H1 (cell line): ENCODE measurements around the gene GABRB2. TPM values are rescaled to one million over a fixed set of nuclear protein-coding genes. Genes with fewer than 3 reads are reported as not detected.

Experiments
- CTCF ChIA-PET: fragments of 300-600 bp; sonication (Branson Sonifier 250); formaldehyde crosslinking; loops from one replicate; lab custom pipeline; 2021; ENCODE audit not compliant: partially characterized antibody; lab: Charles Lee
- POLR2A ChIA-PET: fragments of 300-600 bp; sonication (Branson Sonifier 250); formaldehyde crosslinking; loops from one replicate; lab custom pipeline; 2021; ENCODE audit warnings: inconsistent platforms; ENCODE audit not compliant: partially characterized antibody; lab: Charles Lee
- DNase-seq, 2 experiments: peaks; one replicate each; pipeline versions ENCODE4 v3.0.0 to v3.0.0-alpha.2; 2010 to 2022; ENCODE audit warnings: low spot score in 2 of 2, low read depth in 1 of 2, mixed read lengths in 1 of 2
- FAIRE-seq: peaks from 2 replicates; lab custom pipeline; 2011; peaks lifted over from hg19 to GRCh38; lab: Jason Lieb, UNC
- H2AFZ ChIP-seq: 2 replicates; pipeline ENCODE4 v1.8.1; 2012; ENCODE audit warnings: low read length, inconsistent platforms
- H2AK5ac ChIP-seq: 2 replicates; pipeline ENCODE4 v1.6.1; 2013; ENCODE audit warnings: low read depth, low read length
- H2BK120ac ChIP-seq: replicated peaks from 2 replicates; pipeline ENCODE3; 2013; ENCODE audit warnings: low read depth, low read length, inconsistent platforms
- H2BK12ac ChIP-seq: 2 replicates; pipeline ENCODE4 v1.6.1; 2013; ENCODE audit warnings: low read depth, low read length
- H2BK15ac ChIP-seq: 2 replicates; pipeline ENCODE4 v1.6.1; 2013; ENCODE audit warnings: low read length
- H2BK20ac ChIP-seq: 2 replicates; pipeline ENCODE4 v1.6.1; 2013; ENCODE audit warnings: low read length
- H2BK5ac ChIP-seq: 2 replicates; pipeline ENCODE4 v1.6.1; 2013; ENCODE audit warnings: low read depth, low read length
- H3K14ac ChIP-seq: 2 replicates; pipeline ENCODE4 v1.6.1; 2013; ENCODE audit warnings: inconsistent platforms; ENCODE audit not compliant: insufficient read length
- H3K18ac ChIP-seq: 2 replicates; pipeline ENCODE4 v1.6.1; 2013; ENCODE audit warnings: low read length; ENCODE audit errors: extremely low read depth
- H3K23ac ChIP-seq: 2 replicates; pipeline ENCODE4 v1.6.1; 2013; ENCODE audit warnings: inconsistent platforms; ENCODE audit not compliant: insufficient read length
- H3K23me2 ChIP-seq: 2 replicates; pipeline ENCODE4 v1.6.1; 2013; ENCODE audit warnings: low read depth, low read length
- H3K27ac ChIP-seq: 2 replicates; pipeline ENCODE4 v1.6.1; 2011; ENCODE audit warnings: low read depth, low read length, inconsistent platforms
- H3K27me3 ChIP-seq, 4 experiments: replicated peaks in 1 of 4; 1 replicate in 1 of 4; 2 replicates in 3 of 4; pipeline versions ENCODE4 v1.6.1 to v1.8.1; 2011 to 2013; ENCODE audit warnings: low read length in 3 of 4, mild to moderate bottlenecking in 3 of 4, inconsistent platforms in 2 of 4, mixed read lengths in 2 of 4, moderate library complexity in 1 of 4; ENCODE audit not compliant: control insufficient read depth in 3 of 4, insufficient read depth in 3 of 4; ENCODE audit errors: extremely low read depth in 1 of 4
- H3K36me3 ChIP-seq, 4 experiments: 2 replicates each; pipeline versions ENCODE4 v1.6.1 to v1.8.1; 2011 to 2013; ENCODE audit warnings: mild to moderate bottlenecking in 4 of 4, low read length in 3 of 4, moderate library complexity in 2 of 4, control low read depth in 1 of 4, inconsistent platforms in 1 of 4; ENCODE audit not compliant: insufficient read depth in 4 of 4, control insufficient read depth in 2 of 4
- H3K4ac ChIP-seq: replicated peaks from 2 replicates; pipeline ENCODE3; 2013; ENCODE audit warnings: low read length, low read depth, mixed read lengths, inconsistent platforms; ENCODE audit not compliant: insufficient read length
- H3K4me1 ChIP-seq, 4 experiments: replicated peaks in 1 of 4; 1 replicate in 1 of 4; 2 replicates in 3 of 4; pipeline versions ENCODE4 v1.6.1 to v1.8.1; 2011 to 2013; ENCODE audit warnings: low read length in 3 of 4, inconsistent platforms in 2 of 4, mixed read lengths in 1 of 4; ENCODE audit not compliant: insufficient read depth in 4 of 4, control insufficient read depth in 3 of 4
- H3K4me2 ChIP-seq, 2 experiments: 2 replicates each; pipeline versions ENCODE4 v1.6.1 to v1.8.1; 2011 to 2013; ENCODE audit warnings: low read depth in 2 of 2, low read length in 2 of 2, control low read depth in 1 of 2, inconsistent platforms in 1 of 2, mild to moderate bottlenecking in 1 of 2; ENCODE audit not compliant: insufficient read depth in 1 of 2
- H3K4me3 ChIP-seq, 4 experiments: fragments of 200-600, 300-600 bp in 1 of 4; sonication (generic), shearing (Covaris generic), sonication (Bioruptor Twin) in 1 of 4; 2 replicates each; pipeline versions ENCODE4 v1.5.1 to v1.8.1; 2011 to 2016; ENCODE audit warnings: low read length in 4 of 4, low read depth in 3 of 4, control low read depth in 2 of 4, inconsistent platforms in 2 of 4, mild to moderate bottlenecking in 2 of 4, mixed read lengths in 1 of 4, moderate library complexity in 1 of 4; ENCODE audit not compliant: insufficient read depth in 2 of 4; ENCODE audit errors: extremely low read depth in 1 of 4
- H3K56ac ChIP-seq: replicated peaks from 2 replicates; pipeline ENCODE3; 2013; ENCODE audit warnings: low read depth, mild to moderate bottlenecking, mixed read lengths, low read length, inconsistent platforms; ENCODE audit not compliant: insufficient read length
- H3K79me1 ChIP-seq: 2 replicates; pipeline ENCODE4 v1.6.1; 2013; ENCODE audit warnings: low read depth, low read length, control low read depth
- H3K79me2 ChIP-seq, 2 experiments: 2 replicates each; pipeline versions ENCODE4 v1.6.1 to v1.8.1; 2012 to 2013; ENCODE audit warnings: low read length in 2 of 2, mild to moderate bottlenecking in 2 of 2, inconsistent platforms in 1 of 2; ENCODE audit not compliant: insufficient read depth in 2 of 2, control insufficient read depth in 1 of 2
- H3K9ac ChIP-seq, 4 experiments: replicated peaks in 1 of 4; 1 replicate in 1 of 4; 2 replicates in 3 of 4; pipeline versions ENCODE4 v1.6.1 to v1.8.1; 2011 to 2013; ENCODE audit warnings: low read depth in 3 of 4, low read length in 3 of 4, control low read depth in 2 of 4, mild to moderate bottlenecking in 2 of 4, moderate library complexity in 2 of 4, inconsistent platforms in 1 of 4; ENCODE audit errors: extremely low read depth in 1 of 4
- H3K9me3 ChIP-seq, 2 experiments: 2 replicates each; pipeline versions ENCODE4 v1.6.1 to v1.8.1; 2012 to 2013; ENCODE audit warnings: mild to moderate bottlenecking in 2 of 2, moderate library complexity in 2 of 2, control low read depth in 1 of 2, inconsistent platforms in 1 of 2, low read depth in 1 of 2, low read length in 1 of 2, mixed read lengths in 1 of 2; ENCODE audit not compliant: insufficient read depth in 2 of 2
- H4K20me1 ChIP-seq, 2 experiments: replicated peaks in 1 of 2; 2 replicates each; pipeline versions ENCODE3 to v1.8.1; 2011 to 2013; ENCODE audit warnings: inconsistent platforms in 2 of 2, low read length in 2 of 2, mild to moderate bottlenecking in 1 of 2; ENCODE audit not compliant: insufficient read depth in 2 of 2, control insufficient read depth in 1 of 2
- H4K5ac ChIP-seq: 2 replicates; pipeline ENCODE4 v1.6.1; 2013; ENCODE audit warnings: low read length, low read depth, mixed read lengths, inconsistent platforms; ENCODE audit not compliant: insufficient read length
- H4K8ac ChIP-seq: 2 replicates; pipeline ENCODE4 v1.8.0; 2013; ENCODE audit warnings: mild to moderate bottlenecking, moderate library complexity, low read length, inconsistent platforms; ENCODE audit not compliant: insufficient read depth; ENCODE audit errors: extremely low read depth
- H4K91ac ChIP-seq: replicated peaks from 2 replicates; pipeline ENCODE3; 2013; ENCODE audit warnings: low read length, mixed read lengths, inconsistent platforms; ENCODE audit not compliant: insufficient read length
- BRCA1 ChIP-seq: IDR thresholded peaks from 2 replicates; pipeline ENCODE4 v1.6.1; 2012; ENCODE audit warnings: low read depth, low read length, improper control_type of control experiment
- E2F6 ChIP-seq: IDR thresholded peaks from 2 replicates; pipeline ENCODE4 v1.6.1; 2012; ENCODE audit warnings: inconsistent platforms
- EP300 ChIP-seq, 2 experiments: IDR thresholded peaks; 1 replicate in 1 of 2; 2 replicates in 1 of 2; pipeline ENCODE4 v1.6.1; 2011 to 2012; ENCODE audit warnings: low read depth in 2 of 2, low read length in 2 of 2, mild to moderate bottlenecking in 2 of 2, borderline replicate concordance in 1 of 2, inconsistent platforms in 1 of 2, moderate library complexity in 1 of 2
- HDAC6 ChIP-seq: IDR thresholded peaks from one replicate; pipeline ENCODE4 v1.7.1; 2012; ENCODE audit warnings: low read depth, mild to moderate bottlenecking, inconsistent platforms, low read length, moderate library complexity
- JUN ChIP-seq: IDR thresholded peaks from 2 replicates; pipeline ENCODE4 v1.6.1; 2011; ENCODE audit warnings: low read depth, mild to moderate bottlenecking, improper control_type of control experiment, low read length
- SIRT6 ChIP-seq: IDR thresholded peaks from one replicate; pipeline ENCODE4 v1.7.1; 2012; ENCODE audit warnings: low read length, inconsistent platforms
- TAF1 ChIP-seq: IDR thresholded peaks from 2 replicates; pipeline ENCODE4 v1.6.1; 2011; ENCODE audit warnings: mild to moderate bottlenecking, low read depth, low read length
- ZNF274 ChIP-seq: IDR thresholded peaks from 2 replicates; pipeline ENCODE4 v1.7.0; 2012; ENCODE audit warnings: low read length, borderline replicate concordance; ENCODE audit errors: extremely low read depth
- WGBS, 2 experiments: shearing (Covaris generic) in 1 of 2; methylation state at CpG; one replicate each; pipeline versions ENCODE4 v1.1.6 to v1.1.7; 2013 to 2015; ENCODE audit warnings: low lambda C conversion rate in 2 of 2, mixed read lengths in 2 of 2, inconsistent platforms in 1 of 2, low coverage in 1 of 2, missing lambda C conversion rate in 1 of 2; ENCODE audit not compliant: insufficient replicate concordance in 2 of 2, insufficient coverage in 1 of 2, insufficient read length in 1 of 2; ENCODE audit errors: extremely low coverage in 1 of 2, missing lambda C conversion rate in 1 of 2; 5-methylcytosine and 5-hydroxymethylcytosine counted together
- polyA plus RNA-seq, 7 experiments: library from polyadenylated mRNA; depleted of rRNA in 3 of 7; stranded (reverse) in 5 of 7; unstranded in 2 of 7; fragments of >200 nt in 5 of 7; fragments of 200-250 nt in 2 of 7; gene quantifications; 1 replicate in 5 of 7; 2 replicates in 1 of 7; 4 replicates in 1 of 7; pipeline versions ENCODE4 v1.2.1 to v1.2.3, GENCODE V29; 2011 to 2013; ENCODE audit warnings: missing spikeins in 2 of 7, mixed read lengths in 2 of 7
- total RNA-seq: library from RNA; stranded (reverse); fragmentation: NEBNext Ultra II Directional; extraction: Animal tissue kit (Norgen Biotek cat#: 25700); gene quantifications from 2 replicates; pipeline ENCODE4 v1.2.1, GENCODE V29; 2021
- TF ChIP-seq, protein P1 (sequence below): IDR thresholded peaks from 2 replicates; pipeline ENCODE4 v1.6.1; 2012; ENCODE audit warnings: inconsistent platforms

GABRB2 gene
- total and polyA plus RNA-seq, 2 of the 8 experiments (the other 6 are each of a cell fraction or from before 2014, with no cell fraction given), result 0.54 to 1.9 TPM

GRCh38 chr5:161274951-161275350 lies 271.6 kb downstream of the GABRB2 start:
- H3K4me2 ChIP-seq, result no peak overlapping the region
- ChIA-PET CTCF (no interaction called here), POLR2A (no interaction called here)
- H4K8ac ChIP-seq, result no peak overlapping the region
- no peak for FAIRE-seq
- H3K4me3 ChIP-seq, result no peak overlapping the region
- H2BK20ac ChIP-seq, result no peak overlapping the region
- no peaks in the 10 kb centered on the region for H3K27me3 ChIP-seq
- H3K23me2 ChIP-seq, result no peaks in the 10 kb centered on the region
- H3K9ac ChIP-seq, result no peak overlapping the region
- H3K56ac ChIP-seq, result no peak overlapping the region
- no peak overlapping the region for H2AFZ ChIP-seq
- H2BK5ac ChIP-seq, result no peak overlapping the region
- no peak for DNase-seq
- H3K18ac ChIP-seq, result no peak overlapping the region
- no peaks in the 10 kb centered on the region for H3K79me1 ChIP-seq
- H3K36me3 ChIP-seq, result no peaks in the 10 kb centered on the region
- H2BK15ac ChIP-seq, result no peak overlapping the region
- H3K79me2 ChIP-seq, result no peaks in the 10 kb centered on the region
- no peak overlapping the region for H3K23ac ChIP-seq
- no peak overlapping the region for H3K27ac ChIP-seq
- H4K5ac ChIP-seq, result no peak overlapping the region
- no peaks in the 10 kb centered on the region for H4K20me1 ChIP-seq
- H3K14ac ChIP-seq, result no peak overlapping the region
- H3K9me3 ChIP-seq, result no peaks in the 10 kb centered on the region
- no peaks in the 10 kb centered on the region for H3K4me1 ChIP-seq
- H4K91ac ChIP-seq, result no peak overlapping the region
- no peak overlapping the region for H2AK5ac ChIP-seq
- H2BK120ac ChIP-seq, result no peak overlapping the region
- 92% methylated on average over 2 of the region's 2 CpGs; no CpG with 5 or more reads in 1 of the 2 experiments for WGBS, 2 experiments
- H3K4ac ChIP-seq, result no peak overlapping the region
- no peak overlapping the region for H2BK12ac ChIP-seq
- TF ChIP-seq HDAC6 (no peak), E2F6 (no peak), BRCA1 (no peak), SIRT6 (no peak), ZNF274 (no peak), EP300 (IDR thresholded peaks at IDR 0.05; ENCODE audit: borderline replicate concordance in 1 of 2, low read depth in 2 of 2, low read length in 2 of 2) (no peak), JUN (no peak), TAF1 (no peak)
- TF ChIP-seq, protein P1, sequence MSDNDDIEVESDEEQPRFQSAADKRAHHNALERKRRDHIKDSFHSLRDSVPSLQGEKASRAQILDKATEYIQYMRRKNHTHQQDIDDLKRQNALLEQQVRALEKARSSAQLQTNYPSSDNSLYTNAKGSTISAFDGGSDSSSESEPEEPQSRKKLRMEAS, result no peak
